GM12892 (cell line): Measurements from ENCODE around the gene FOXJ3.

ENCODE experiments used
- POLR2A ChIP-seq: IDR thresholded peaks from 2 replicates; pipeline ENCODE4 v1.6.1; 2011; ENCODE audit warnings: low read depth, low read length, control low read depth
- POLR2AphosphoS5 ChIP-seq: IDR thresholded peaks from 2 replicates; pipeline ENCODE4 v1.6.1; 2011; ENCODE audit warnings: low read depth, low read length, control low read depth
- TAF1 ChIP-seq: IDR thresholded peaks from 2 replicates; pipeline ENCODE4 v1.6.1; 2011; ENCODE audit warnings: low read depth, mild to moderate bottlenecking, control low read depth, low read length, borderline replicate concordance

DNA sequence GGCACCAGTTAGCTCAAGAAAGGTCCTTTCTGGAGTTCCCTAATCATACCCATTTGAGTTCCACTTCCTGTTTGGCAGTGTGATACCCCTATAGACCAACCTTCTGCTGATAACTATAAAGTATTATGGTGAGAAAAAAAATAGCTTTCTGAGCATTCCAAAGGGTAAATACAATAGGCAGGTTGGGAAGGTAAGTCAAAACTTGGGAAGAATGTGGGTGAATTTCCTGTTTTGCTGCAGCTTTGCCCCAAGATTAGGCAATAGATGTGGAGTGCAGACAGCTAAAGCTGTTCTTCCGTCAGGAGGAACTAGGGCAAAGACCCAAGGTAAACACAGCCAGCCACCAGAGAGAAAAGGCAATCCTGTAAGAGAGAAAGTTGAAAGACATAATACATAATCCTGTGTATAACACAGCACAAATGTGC lies 120.6 kb downstream of the FOXJ3 start:
- TF ChIP-seq TAF1 (no peak), POLR2A (no peak), POLR2AphosphoS5 (no peak)
